ENCODE data around the gene UBE2J2. TPM values are rescaled to one million over a fixed set of nuclear protein-coding genes. Genes with fewer than 3 reads are reported as not detected.

The UBE2J2 gene
- total and polyA plus RNA-seq, 10 donors, result 39.1 to 69.7 (median 55.3) TPM

- DNase-seq, result no peak
- no peaks in the 10 kb centered on the region for H3K9me3 ChIP-seq
- 70 to 90% (median 78%) methylated on average over 9 to 23 of the region's 23 CpGs for WGBS, 5 donors
- peaks cover 0 to 34% (median 13%) of the 10 kb centered on the region in 6 donors for H3K4me1 ChIP-seq
- H3K4me3 ChIP-seq, result no peak overlapping the region
- H3K27me3 ChIP-seq (replicated peaks in 1 of 7), result peaks cover 0 to 73% (median 35%) of the 10 kb centered on the region in 7 donors
- H3K27ac ChIP-seq, result no peak overlapping the region
- H3K36me3 ChIP-seq, result no peaks in the 10 kb centered on the region
- intact Hi-C loops (cut with DNase I; ENCODE audit: low total_unique reads), result no loop called here
- TF ChIP-seq POLR2A (IDR thresholded peaks at IDR 0.05) (no peak), POLR2AphosphoS5 (IDR thresholded peaks at IDR 0.05) (no peak), CTCF (IDR thresholded peaks at IDR 0.05 in 8 of 11, conservative IDR thresholded peaks at IDR 0.05 in 3 of 11) (no peak)
Measured at GRCh38 chr1:1245178-1245816, 28.4 kb downstream of the UBE2J2 start.

GRCh38 chr1:1244192-1244811 lies 29.4 kb downstream of the UBE2J2 start:
- no peak overlapping the region for H3K4me3 ChIP-seq
- peaks cover 0 to 83% (median 40%) of the 10 kb centered on the region in 7 donors for H3K27me3 ChIP-seq (replicated peaks in 1 of 7)
- intact Hi-C loops (cut with DNase I; ENCODE audit: low total_unique reads), result no loop called here
- no peak for TF ChIP-seq POLR2AphosphoS5 (IDR thresholded peaks at IDR 0.05)
- no peak for TF ChIP-seq CTCF (IDR thresholded peaks at IDR 0.05 in 8 of 11, conservative IDR thresholded peaks at IDR 0.05 in 3 of 11)
- no peak for TF ChIP-seq POLR2A (IDR thresholded peaks at IDR 0.05)
- peaks cover 0 to 25% (median 9%) of the 10 kb centered on the region in 6 donors for H3K4me1 ChIP-seq
- no peaks in the 10 kb centered on the region for H3K9me3 ChIP-seq
- no peaks in the 10 kb centered on the region for H3K36me3 ChIP-seq
- 59 to 75% (median 73%) methylated on average over 25 to 30 of the region's 30 CpGs for WGBS, 5 donors
- DNase-seq, result no peak
- H3K27ac ChIP-seq, result no peak overlapping the region

GRCh38 chr1:1243807-1244191 lies 29.9 kb downstream of the UBE2J2 start:
- no peak for TF ChIP-seq POLR2A (IDR thresholded peaks at IDR 0.05)
- TF ChIP-seq POLR2AphosphoS5 (IDR thresholded peaks at IDR 0.05), result no peak
- no peak for TF ChIP-seq CTCF (IDR thresholded peaks at IDR 0.05 in 8 of 11, conservative IDR thresholded peaks at IDR 0.05 in 3 of 11)
- Histone ChIP-seq H3K9me3 (no peaks in the 10 kb centered on the region), H3K4me3 (no peak overlapping the region), H3K27me3 (replicated peaks in 1 of 7) (peaks cover 0 to 88% (median 45%) of the 10 kb centered on the region in 7 donors), H3K27ac (no peak overlapping the region), H3K4me1 (peaks cover 0 to 25% (median 9%) of the 10 kb centered on the region in 6 donors), H3K36me3 (no peaks in the 10 kb centered on the region)
- intact Hi-C loops (cut with DNase I; ENCODE audit: low total_unique reads), result no loop called here
- WGBS, 5 donors, result 52 to 100% (median 69%) methylated on average over 3 to 23 of the region's 23 CpGs
- DNase-seq, result no peak

- H3K9me3 ChIP-seq, result no peaks in the 10 kb centered on the region
- WGBS, 5 donors, result 87 to 95% (median 95%) methylated on average over 4 to 23 of the region's 23 CpGs
- TF ChIP-seq POLR2AphosphoS5 (IDR thresholded peaks at IDR 0.05) (no peak), CTCF (IDR thresholded peaks at IDR 0.05 in 8 of 11, conservative IDR thresholded peaks at IDR 0.05 in 3 of 11) (no peak), POLR2A (IDR thresholded peaks at IDR 0.05) (no peak)
- H3K4me3 ChIP-seq, result no peak overlapping the region
- H3K36me3 ChIP-seq, result no peaks in the 10 kb centered on the region
- peaks cover 0 to 93% (median 50%) of the 10 kb centered on the region in 7 donors for H3K27me3 ChIP-seq (replicated peaks in 1 of 7)
- intact Hi-C loops (cut with DNase I; ENCODE audit: low total_unique reads), result no loop called here
- peaks cover 0 to 28% (median 11%) of the 10 kb centered on the region in 6 donors for H3K4me1 ChIP-seq
- H3K27ac ChIP-seq, result no peak overlapping the region
- no peak for DNase-seq
Measured at GRCh38 chr1:1243266-1243660, 30.4 kb downstream of the UBE2J2 start.

All from spleen (tissue), 11 donors.